HL-60 (cell line): ENCODE measurements around the gene KRT27.

ENCODE experiments used
- CTCF ChIP-seq: IDR thresholded peaks from one replicate; pipeline ENCODE4 v1.5.1; 2011; ENCODE audit warnings: low read length, control low read depth, inconsistent platforms; ENCODE audit not compliant: insufficient read depth
- GABPA ChIP-seq: IDR thresholded peaks from 2 replicates; pipeline ENCODE4 v1.6.1; 2012; ENCODE audit warnings: low read depth
- POLR2AphosphoS5 ChIP-seq: IDR thresholded peaks from 2 replicates; pipeline ENCODE4 v1.6.1; 2012; ENCODE audit warnings: low read depth
- REST ChIP-seq: IDR thresholded peaks from 2 replicates; pipeline ENCODE4 v1.6.1; 2012; ENCODE audit warnings: low read depth; ENCODE audit not compliant: insufficient replicate concordance
- SPI1 ChIP-seq: IDR thresholded peaks from 2 replicates; pipeline ENCODE4 v1.6.1; 2012; ENCODE audit warnings: low read depth, mild to moderate bottlenecking, borderline replicate concordance

- no peak for TF ChIP-seq CTCF
- no peak for TF ChIP-seq REST
- no peak for TF ChIP-seq GABPA
- TF ChIP-seq POLR2AphosphoS5: no peak
- no peak for TF ChIP-seq SPI1
Observed at GRCh38 chr17:40801157-40801556, 18.8 kb upstream of the KRT27 start.
